GM20431 (cell line): Measurements from ENCODE around the gene MANF.

Experiments used
- in situ Hi-C: fragments of 300-500 bp; cut with MseI, MboI; formaldehyde crosslinking; loops from one replicate; pipeline ENCODE4 v1.15.0; 2020; ENCODE audit warnings: low sequenced_read_pairs; ENCODE audit not compliant: unreplicated experiment

The MANF gene

DNA sequence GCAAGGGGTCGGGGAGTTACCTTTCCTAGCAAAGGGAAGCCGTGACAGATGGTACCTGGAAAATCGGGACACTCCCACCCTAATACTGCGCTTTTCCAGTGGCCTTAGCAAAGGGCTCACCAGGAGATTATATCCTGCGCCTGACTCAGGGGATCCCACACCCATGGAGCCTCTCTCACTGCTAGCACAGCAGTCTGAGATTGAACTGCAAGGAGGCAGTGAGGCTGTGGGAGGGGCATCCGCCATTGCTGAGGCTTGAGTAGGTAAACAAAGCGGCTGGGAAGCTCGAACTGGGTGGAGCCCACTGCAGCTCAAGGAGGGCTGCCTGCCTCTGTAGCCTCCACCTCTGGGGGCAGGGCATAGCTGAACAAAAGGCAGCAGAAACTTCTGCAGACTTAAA lies 16.8 kb upstream of the MANF start:
- in situ Hi-C loops, result loop anchor here (25.0 kb wide), 1 partner anchor 406 kb away; no protein-coding TSS in a partner anchor

DNA sequence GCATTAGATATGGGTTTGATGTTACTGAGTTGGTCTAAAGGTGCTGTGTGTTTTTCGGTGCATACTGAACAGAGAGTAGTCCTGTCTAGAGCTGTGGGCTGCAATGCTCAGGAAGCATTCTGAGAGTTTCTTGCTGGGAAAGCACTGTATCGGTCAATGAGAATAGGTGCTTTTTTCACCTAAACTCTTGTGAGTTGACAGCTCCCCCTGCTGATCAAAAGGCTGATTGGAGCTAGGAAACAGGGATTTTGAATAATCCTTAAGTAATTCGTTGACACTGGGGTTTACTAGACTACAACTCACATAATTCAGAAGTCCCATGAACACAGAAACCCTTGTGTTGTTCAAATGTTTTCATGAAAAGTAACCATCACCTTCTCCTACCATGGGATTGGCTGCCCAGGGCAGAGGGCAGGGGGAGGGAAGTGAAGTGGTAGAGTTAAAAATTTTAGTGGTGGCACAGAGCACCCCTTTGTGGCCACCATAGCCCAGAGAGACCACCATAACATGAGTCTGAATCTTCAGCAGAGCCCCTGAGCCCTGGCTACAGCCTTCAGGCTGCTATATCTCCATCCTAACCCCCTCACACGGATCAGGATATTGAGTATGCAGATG lies 13.0 kb upstream of the MANF start:
- in situ Hi-C loops, result loop anchor here (10.0 to 25.0 kb wide), 2 partner anchors 410 to 757 kb away; partner anchors contain the start of genes CISH and MAPKAPK3

DNA sequence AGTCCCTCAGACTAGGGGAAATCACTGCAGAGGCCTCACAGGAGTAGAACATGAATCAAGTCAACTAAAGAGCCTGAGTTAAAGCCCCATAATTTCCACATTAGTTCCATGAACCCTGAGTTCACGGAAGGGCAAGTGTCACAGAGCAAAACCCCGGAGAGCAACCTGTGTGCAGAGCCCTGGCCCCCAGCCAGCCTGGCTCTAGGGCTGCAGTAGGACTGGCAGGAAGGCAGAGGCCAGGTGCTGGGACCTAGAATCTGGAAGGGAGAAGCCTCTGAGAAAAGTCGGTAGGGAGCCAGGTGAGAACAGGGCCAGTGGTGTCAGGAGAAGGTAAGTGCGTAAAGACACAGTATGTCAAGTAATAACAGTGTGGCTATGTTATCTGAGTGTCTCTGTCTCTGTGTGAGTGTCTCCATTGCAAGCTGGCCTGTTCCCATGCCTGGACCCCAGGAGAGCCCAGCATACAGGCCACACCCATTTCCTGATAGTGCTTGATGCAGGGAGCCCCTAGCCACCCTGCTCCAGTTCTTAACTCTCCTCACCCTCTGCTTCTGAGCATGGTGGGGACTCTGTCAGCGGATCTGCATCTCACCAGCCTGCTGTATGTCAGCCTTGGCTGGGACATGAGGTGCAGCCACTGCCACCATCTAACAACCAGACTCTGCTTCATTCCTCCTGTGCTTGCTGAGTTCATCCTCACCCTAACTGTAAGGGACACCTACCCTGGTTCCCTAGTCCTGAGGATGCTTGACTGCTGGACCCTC lies 11.3 kb upstream of the MANF start:
- in situ Hi-C loops, result loop anchor here (10.0 to 25.0 kb wide), 2 partner anchors 412 to 759 kb away; partner anchors contain the start of genes CISH and MAPKAPK3

DNA sequence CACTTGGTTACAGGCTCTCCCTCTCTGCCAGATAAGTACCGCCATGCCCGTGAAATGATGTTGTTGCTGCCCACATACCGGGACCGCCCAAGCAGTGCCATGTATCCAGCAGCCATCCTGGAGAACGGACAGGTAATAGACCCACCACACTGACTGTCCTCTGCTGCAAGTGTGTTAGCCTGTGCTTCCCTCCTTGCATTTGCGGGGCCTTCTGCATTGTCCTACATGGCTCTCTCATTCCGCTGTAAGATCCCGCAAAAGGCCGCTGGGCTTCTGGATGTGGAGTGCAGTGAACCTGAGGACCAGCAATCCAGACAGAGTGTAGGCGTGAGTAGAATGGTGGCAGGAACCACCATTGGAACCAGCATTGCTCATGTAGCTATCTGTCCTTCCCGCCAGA lies 10.6 kb upstream of the MANF start:
- in situ Hi-C loops, result loop anchor here (10.0 to 25.0 kb wide), 2 partner anchors 412 to 760 kb away; partner anchors contain the start of genes CISH and MAPKAPK3

DNA sequence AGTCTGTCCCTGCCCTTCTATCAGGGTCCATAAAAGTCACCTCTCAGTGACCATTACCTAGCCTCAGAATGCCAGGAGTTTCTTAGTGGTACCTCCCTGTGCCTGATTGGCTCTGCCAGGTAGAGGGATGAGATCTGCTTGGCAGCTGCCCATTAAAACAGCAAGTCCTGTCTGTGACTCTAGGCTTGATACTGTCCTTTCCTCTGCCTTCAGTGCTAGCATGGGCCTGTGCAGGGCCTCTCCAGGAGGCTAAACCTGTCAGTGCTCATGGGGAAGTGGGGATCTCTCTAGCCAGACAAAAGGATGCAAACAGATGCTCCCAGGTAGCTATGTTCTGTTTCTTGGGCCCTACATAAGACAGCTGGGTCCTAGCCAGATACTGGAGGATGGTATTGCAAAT lies 10.0 kb upstream of the MANF start:
- in situ Hi-C loops, result loop anchor here (10.0 kb wide), 1 partner anchor 760 kb away; the partner anchor contains the start of genes CISH and MAPKAPK3

DNA sequence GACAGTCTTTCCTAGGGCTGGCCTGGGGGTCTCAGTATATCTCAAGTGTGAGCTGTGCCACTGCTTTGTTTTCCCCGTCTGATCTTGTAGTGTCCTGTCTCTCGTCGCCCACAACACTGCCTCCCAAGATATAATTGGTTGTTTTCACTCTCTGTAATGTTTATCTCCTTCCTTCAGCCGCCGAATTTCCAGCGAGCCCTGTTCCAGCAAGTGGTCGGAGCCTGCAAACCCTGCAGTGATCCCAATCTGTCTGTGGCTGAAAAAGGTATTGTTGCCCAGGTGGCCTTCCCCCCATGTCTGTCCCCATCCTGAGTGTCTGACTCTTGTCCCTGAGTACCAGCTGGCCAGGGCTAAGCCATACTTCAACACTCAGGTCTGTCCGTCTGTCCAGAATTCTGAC lies 9.5 kb upstream of the MANF start:
- in situ Hi-C loops, result loop anchor here (10.0 kb wide), 1 partner anchor 761 kb away; the partner anchor contains the start of genes CISH and MAPKAPK3

DNA sequence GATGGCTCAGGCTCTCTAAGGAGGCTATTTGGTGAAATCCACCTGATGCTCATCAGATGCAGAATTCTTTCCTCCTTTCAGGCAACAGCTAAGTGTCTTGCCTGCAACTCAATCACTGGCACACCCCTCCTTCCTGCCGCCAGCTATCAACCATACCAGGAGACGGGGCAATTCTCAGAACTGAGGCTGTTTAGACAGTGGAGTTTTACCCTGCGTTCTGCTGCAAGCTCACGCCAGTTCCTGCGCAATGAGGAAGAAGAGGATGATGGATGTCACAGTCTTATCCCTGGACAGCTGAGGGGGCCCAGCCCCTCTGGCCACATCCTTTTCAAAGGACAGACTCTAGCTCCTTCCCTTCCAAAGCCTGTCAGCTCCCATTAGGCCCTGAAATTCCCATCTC lies 7.0 kb upstream of the MANF start:
- in situ Hi-C loops, result loop anchor here (10.0 kb wide), 1 partner anchor 763 kb away; the partner anchor contains the start of genes CISH and MAPKAPK3

DNA sequence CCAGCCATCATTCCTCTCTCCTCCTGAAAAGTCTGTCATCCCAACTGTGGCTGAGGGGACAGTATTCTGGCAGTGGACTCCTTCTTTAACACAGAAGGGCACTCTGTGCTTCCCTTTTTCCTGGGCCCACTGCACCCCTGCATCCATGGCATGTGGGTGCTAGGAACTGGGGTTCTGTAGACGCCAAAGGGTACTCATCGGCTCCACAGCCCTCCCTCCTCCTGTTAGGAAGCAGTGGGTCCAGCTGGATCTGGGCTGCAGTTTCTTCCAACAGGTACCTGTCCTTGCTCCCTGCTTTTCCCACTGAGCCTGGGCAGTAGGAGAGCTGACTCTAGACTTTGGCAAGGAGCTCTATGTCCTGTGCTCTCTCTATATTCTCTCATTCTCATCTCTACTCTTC lies 6.4 kb upstream of the MANF start:
- in situ Hi-C loops, result loop anchor here (10.0 kb wide), 1 partner anchor 764 kb away; the partner anchor contains the start of genes CISH and MAPKAPK3

DNA sequence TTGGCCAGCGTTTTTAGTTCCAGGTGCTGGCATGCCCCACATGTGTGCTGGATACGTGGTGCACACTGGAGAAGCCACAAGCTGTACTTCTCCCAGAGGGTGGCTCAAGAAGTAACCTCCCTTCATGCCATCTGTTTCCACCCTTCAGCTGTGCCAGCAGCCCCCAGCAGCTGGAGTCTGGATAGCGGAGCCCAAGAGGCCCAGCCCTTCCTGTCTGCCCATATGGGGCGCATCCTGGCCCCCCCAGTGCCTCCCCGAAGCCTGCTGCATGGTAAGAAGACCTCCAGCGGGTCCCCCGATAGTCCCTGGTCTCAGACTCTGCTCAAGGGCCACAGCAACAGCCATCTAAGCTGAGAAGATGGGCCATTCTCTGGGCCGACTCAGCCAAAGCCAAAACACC lies 5.8 kb upstream of the MANF start:
- in situ Hi-C loops, result loop anchor here (10.0 kb wide), 1 partner anchor 764 kb away; the partner anchor contains the start of genes CISH and MAPKAPK3

DNA sequence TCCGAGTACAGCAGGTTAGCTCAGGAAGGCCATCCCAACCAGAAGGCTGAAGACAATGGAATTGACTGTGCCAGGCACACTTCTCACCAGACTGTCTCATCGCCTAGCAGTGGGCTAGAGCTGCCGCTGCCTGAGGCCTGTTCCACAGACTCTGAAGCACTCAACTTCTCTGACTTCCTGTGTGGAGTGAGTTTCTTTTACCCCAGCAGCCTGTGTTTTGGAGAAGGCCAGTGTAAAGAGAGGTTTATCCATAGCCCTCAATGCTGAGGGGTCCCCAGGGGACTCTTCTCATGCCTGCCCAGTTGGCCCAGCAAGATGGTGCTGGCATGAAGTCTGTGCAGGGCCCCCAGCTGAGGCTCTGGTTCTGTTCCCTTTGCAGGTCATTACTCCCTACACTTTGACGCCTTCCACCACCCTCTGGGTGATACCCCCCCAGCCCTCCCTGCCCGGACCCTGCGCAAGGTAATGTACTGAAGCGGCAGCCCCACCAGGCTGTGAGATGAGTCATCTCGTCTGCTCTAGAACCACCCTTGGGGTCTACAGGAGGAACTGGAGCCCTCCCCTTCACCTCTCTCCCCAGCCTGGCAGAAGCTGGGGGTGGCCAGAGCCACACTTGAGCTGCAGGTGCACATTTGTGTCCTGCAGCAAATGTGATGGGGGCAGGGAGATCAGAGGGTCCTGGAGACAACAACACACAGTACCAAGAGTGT lies 5.2 kb upstream of the MANF start:
- in situ Hi-C loops, result loop anchor here (10.0 kb wide), 1 partner anchor 765 kb away; the partner anchor contains the start of genes CISH and MAPKAPK3

DNA sequence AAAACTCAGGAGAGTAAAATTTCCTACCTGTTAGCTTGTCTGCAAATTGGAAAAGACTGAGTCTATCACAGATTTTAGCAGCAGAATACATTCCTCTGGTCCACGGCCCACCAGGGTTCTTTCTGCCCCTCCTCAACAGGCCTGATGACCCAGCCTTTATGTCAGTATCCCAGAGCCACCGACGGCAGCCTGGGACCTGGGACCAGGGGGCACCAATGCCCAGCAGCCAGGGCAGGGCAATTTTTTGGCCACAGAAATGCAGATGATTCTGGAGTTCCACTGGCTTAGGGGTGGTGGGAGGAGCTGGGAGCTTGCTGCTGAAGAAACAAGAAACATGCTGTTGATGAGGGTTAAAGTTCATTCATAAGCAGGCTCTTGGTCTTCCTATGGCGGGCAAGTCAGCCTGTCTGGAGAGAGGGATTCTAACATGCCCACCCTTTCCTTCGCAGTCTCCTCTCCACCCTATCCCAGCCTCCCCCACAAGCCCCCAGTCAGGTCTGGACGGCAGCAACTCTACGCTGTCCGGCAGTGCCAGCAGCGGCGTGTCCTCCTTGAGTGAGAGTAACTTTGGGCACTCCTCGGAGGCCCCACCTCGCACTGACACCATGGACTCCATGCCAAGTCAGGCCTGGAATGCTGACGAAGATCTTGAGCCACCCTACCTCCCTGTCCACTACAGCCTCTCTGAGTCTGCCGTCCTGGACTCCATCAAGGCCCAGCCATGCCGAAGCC lies 4.3 kb upstream of the MANF start:
- in situ Hi-C loops, result no loop called here

DNA sequence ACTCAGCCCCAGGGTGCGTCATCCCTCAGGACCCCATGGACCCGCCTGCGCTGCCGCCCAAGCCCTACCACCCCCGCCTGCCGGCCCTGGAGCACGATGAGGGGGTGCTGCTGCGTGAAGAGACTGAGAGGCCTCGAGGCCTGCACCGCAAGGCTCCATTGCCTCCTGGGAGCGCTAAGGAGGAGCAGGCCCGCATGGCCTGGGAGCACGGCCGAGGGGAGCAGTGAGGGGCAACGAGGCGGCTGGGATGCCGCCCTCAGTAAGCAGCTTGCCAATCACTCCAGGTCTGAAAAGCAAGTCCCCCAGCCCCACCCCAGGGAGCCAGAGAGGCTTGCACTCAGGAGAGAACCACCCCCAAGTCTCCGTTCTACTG lies 3.8 kb upstream of the MANF start:
- in situ Hi-C loops, result no loop called here

DNA sequence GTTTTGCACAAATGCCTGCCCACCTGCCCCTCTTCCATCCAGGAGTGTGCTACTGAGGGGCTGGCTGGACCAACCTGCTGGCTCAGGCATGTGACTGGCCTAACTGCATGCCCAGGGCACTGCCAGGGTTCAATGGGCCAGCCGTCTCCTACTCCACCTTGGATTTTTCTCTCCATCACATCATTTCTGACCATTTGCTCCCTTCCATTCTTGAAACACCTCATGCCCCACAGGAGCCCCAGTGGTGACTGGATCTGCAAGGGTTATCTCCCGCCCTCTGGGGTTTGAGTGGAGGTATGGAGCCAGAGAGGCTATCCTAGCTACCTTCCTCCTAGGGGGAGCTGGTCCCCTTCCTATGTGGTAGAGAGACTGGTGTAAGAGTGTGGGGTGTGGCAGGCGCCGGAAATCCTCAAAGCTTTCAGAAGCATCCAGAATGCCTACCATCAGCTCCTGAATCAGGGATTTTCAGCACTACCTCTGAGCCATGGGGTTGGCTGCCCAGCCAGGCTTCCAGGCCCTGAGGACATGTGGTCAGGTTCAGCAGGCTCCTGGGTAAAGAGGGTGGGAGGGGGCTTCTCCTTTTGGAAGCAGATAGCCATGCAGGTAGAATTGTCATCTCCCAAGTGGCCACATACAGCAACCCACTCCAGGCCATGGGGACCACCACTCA lies 2.9 kb upstream of the MANF start:
- in situ Hi-C loops, result no loop called here

DNA sequence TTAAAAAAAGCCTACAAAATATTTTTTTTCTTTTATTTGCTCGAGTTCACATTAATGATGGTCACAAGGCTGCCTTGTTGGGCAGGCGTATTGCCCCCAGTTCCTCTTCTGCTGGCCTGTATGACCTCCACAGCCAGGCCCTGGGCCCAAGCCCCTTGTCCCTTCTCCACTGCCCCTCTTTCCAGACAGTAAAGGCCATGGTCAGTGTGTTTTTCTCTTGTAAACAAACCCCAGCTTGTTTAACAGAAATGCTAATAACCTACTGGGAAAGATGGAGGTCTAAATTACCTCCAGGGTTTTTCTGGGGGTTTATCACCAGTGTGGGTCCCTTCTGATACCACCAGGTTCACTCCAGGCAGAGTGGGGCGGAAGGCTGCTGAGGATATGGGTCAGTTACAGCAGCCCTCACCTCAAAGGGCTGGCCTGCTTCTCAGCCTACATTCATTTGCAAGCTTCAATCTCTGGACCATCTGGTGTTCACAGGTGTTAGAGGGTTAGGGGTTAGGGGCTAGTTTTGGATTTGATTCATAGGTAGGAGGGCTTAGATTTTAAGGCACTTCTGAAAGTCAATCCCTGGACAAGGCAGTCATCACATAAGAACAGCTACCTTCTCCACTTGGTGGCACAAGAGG lies 2.0 kb upstream of the MANF start:
- in situ Hi-C loops, result no loop called here

DNA sequence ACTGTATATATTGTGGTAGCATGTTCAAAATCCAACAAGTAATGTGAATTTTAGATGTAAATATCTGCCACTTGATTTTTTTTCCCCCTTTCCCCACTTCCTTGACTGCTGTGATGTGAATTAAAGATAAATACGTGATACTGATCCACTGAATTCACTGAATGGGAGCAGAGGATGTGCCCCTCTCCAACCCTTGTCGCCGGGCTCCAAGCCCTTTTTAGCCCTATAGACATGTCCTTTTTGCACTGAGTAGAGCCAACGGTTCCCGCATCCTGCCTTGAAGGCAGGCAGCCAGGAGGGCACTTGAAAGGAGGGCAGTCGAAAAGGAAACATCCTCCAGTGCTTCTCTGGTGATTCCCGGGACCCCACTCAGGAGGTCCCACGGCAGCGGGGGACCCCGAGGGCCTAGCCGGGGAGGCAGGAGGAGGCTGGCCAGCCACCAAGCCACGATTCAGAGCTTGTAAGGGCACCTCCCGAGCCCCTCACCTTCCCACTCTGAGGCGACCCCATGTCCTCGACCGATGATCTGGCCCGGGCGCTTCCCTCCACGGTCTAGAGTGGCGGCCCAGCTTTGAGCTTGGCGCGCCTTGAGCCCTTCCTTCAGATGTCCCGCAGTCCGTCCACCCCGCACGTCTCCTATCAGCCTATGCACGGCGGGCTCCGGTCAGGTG lies 901 bp upstream of the MANF start:
- in situ Hi-C loops, result no loop called here

DNA sequence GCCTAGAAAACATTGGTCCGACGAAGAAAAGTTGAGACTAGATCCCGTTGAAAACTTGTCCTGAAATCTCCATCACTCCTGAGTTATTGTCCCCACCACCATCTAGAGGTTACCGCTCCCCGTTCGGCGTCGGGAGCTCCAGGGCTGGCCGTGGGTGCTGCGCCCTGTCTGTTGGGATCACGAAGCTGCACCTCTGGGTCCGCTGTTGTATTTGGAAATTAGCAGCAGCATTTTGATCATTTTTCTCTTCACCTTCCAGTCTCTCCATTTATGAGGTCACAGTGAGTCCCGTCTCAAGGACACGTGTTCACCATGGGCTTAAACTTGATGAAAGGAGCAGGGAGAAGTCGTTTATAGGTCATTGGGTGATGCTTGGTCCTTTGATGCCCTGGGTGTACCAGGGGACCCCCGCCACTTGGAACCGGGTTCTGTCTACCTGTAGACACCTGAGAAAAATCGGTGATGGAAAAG lies 565 bp downstream of the MANF start:
- in situ Hi-C loops, result no loop called here

DNA sequence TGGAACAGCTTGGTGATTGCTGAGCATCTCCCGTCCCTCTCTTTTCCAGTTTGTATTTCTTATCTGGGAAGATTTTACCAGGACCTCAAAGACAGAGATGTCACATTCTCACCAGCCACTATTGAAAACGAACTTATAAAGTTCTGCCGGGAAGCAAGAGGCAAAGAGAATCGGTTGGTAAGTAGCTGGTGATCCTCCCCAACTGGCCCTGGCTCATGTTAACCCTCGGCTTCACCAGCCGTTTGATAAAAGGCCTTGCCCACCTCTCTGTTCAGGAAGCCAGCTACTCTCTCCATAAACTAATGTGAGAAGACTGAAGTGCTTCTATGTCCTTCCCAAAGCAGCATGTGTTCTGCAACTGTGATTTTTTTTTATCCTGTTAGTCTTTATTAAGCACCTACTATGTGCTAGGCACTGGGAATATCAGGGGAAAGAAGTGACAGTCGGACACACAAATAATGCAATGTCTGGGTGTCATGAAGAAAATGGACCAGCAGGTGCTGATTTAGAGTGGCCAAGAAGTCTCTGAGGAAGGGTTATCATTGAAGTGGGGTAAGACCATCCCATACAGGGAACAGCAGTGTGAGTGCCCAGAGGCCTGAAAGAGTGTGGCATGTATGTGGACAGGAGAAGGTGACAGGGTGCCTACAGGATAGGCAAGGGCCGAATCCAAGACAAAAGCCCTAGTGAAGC lies 1.2 kb downstream of the MANF start:
- in situ Hi-C loops, result no loop called here

DNA sequence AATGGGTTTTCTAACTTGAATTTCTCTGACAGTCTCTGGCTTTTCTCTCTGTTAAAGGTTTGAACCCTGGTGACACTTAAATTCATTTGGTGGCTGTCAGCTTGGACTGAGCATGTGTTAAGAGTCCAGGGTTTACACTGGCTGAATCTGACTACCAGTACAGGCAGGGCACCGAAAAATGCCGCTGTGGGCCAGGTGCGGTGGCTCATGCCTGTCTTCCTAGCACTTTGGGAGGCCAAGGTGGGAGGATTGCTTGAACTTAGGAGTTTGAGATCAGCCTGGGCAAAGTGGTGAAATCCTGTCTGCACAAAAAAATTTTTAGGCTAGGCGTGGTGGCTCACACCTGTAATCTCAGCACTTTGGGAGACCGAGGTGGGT lies 1.8 kb downstream of the MANF start:
- in situ Hi-C loops, result no loop called here
